DLD1 (cell line): ENCODE results near the gene IL3.

Experiments used
- in situ Hi-C: cut with HindIII; loops from 2 replicates; pipeline ENCODE4 v1.10.0; 2017; ENCODE audit warnings: low sequenced_read_pairs

IL3 gene

DNA sequence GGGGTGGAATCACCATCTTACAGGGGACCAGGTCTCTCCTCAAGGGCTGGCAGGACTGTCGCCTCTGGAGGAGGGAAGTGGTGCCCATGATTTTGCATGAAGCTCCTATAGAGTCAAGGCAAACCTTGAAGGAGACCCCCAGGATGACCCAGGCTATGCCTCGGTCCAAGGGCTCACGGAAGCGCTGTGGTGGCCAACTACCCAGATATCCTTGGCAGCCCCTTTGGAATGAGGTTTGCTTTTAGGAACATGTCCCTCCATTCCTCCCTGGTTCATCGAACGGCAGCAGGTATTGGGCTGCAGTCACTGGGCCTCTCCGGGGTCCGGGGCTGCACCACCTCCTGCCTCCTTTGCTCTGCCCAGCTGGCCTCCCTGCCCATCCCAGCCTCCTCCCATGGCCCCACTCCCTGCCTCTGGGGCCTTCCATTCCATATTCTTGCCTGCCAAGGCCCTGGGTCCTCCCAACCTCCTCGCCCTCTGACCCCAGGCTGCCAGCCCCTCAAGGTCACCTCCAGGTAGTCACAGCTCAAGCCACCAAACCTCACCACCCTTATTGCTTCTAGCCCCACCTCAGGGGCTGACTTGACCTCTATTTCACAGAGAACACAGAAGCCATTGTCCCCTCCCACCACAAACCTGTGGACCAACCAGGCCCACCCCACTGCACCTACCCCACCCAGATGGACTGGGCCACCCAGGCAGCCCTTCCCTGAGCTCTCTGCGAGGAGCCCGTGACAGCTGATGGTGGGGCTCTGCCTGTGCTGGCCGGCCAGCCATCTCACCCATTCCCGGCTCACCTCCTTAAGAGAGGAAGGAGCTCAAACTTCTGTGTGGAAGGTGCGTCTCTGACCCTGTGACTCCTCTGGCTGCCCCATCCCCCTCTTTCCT lies 3.6 kb upstream of the IL3 start:
- in situ Hi-C loops = no loop called here

GRCh38 chr5:132057498-132058255 lies 2.8 kb upstream of the IL3 start:
- in situ Hi-C loops = no loop called here

DNA sequence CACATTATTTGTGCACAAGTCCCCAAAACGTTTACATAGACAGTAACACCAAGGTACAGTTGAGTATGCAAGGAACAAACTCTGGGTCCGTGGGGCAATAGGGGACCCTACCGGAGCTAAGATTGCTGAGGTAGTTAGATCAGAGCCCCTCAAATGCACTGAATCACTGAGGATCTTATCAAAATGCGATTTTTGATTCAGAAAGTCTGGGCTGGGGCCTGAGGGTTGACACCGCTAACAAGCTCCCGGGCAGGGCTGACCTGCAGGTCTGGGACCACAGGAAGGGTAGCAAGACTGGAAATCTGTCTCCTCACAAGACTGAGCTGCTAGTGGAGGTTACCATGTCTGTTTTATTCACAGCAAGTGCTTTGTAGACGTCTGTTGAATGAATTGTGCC lies 1.8 kb upstream of the IL3 start:
- in situ Hi-C loops = no loop called here

DNA sequence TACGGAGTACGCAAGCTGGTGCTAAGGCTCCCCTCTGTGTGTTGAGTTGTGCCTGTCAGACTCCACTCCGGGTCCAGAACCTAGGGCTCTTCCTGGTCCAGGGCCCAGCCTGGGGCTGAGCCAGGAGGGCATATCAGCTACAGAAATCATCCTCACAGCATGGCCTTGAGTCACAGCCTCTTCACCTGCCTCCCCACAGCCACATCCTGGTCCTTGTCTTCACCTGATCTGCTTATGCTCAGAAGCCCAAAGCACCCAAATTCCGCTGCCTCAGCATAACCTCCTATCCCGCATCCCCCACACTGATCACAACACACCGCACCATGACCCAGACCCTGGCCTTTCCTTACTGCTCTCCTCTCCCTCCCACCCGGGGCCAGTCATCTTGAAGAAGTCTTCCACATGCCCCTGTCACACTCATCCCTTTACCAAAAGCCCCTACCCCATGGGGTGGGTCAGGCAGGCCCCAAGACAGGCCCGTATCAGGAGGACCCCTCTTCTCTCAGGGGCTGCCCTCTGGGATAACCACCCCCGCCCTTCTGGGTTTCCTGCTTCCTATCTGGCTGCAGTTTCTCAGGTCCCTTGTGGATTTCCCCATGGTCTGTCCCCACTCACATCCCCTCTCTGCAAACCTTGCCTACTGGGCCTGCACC lies 1.3 kb upstream of the IL3 start:
- in situ Hi-C loops = no loop called here

GRCh38 chr5:132059696-132060500 lies 557 bp upstream of the IL3 start:
- in situ Hi-C loops = no loop called here

DNA sequence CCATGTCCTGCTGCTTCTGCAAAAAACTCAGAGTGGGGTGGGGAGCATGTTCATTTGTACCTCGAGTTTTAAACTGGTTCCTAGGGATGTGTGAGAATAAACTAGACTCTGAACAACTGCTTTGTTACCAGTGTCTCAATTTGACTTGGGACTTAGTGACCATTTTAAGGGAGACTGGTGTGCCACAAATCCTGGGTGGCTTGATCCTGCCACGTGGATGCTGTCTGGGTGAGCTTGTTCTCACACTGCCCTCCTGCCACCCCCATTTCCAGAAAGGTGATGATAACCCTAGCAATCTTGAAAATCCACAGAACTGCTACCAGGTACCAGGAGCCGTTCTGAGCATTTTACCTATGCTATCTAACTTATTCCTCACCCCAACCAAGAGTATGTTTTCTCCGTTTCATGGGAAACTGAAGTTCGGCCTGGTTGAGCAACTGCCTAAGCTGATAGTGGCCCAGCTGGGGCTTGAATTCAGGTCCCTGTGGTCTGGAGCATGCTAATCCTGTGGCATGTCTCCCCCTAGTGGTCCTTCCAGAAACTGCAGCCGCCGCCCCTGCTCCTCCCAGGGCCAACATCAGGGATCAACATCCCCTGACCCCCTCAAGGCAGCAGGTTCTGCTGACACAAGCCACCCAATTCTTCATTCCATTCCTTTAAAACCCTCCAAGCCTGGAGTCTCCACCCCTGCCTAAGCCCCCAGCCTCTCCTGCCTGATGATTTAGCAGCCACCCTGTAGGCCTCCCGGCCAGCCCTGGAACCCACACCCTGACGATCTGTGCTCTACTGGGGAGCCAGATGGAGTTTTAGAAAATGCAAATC lies 2.8 kb downstream of the IL3 start:
- in situ Hi-C loops = no loop called here

- in situ Hi-C loops = no loop called here
Measured at GRCh38 chr5:132064140-132064539, 3.7 kb downstream of the IL3 start.

DNA sequence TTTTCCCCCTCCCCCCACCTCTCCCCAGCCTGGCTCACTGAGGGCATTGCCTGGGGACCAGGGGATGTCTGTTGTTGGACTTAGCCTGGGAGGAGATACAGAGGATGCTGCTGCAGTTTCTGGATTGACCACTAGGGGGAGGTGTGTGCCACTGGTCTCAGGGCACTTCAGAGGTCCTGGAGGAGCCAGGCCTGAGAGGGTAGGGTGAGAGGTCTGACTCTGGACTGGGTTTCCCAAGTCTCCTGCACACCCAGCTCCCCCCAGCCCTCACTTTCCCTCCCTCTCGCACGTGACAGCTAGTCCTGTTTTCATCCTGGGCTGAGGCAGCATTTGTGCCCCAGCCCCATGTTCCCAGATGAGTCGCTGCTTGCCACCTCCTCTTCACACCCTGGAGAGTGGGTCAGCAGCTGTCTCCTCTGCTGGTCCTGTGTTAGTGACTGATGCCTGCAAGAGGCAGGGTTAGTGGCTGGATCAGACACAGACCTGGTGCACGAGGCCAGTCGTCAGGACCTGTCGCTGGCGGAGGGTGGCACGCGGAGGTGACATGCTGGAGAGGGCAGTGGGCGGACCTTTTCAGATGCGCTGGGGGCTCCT lies 4.4 kb downstream of the IL3 start:
- in situ Hi-C loops = no loop called here

DNA sequence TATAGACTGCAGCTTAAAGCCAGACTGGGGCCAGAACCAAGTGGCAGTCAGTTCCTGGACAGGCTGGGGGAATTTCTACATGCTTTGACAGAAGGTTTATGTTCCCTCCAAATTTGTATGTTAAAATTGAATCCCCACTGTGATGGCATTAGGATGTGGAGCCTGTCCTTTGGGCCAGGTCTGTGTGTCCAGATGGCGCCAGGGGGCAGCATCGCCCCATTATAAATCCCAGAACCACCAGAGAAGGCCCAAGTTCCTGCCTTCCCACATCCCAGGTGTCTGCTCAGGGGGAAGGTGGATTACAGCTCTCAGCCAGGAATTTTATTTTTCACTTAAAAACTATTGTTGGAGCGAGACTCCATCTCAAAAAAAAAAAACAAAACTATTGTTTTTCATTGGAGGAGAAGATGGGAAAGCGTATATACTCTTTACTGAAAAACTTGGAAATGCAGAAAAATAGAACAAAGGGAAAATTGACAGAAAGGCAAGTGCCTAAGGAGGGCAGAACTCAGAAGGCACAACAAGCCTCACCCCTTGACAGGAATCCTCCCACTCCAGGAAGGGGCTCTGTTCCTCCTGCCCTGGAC lies 5.0 kb downstream of the IL3 start:
- in situ Hi-C loops = no loop called here

GRCh38 chr5:132065951-132066701 lies 5.7 kb downstream of the IL3 start:
- in situ Hi-C loops = no loop called here

DNA sequence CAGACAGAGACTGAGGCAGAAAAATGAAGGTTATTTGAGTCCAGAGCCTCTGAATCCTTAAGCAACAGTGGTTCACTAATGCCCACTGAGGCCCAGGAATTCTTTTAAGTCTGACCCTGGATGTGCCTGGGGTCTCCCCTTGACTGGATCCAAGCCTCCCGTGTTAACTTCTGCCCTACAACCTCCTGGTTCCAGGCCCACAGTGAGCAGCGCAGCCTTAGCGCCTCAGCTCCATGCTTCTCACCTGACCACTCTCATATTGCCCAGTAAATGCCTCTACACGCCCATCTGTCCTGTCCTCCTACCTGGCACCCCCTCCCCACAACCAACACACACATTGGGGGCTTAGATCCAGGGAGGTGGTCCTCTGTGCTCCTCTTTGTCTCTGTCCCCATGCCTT lies 6.4 kb downstream of the IL3 start:
- in situ Hi-C loops = no loop called here

- in situ Hi-C loops = no loop called here
Measured at GRCh38 chr5:132067451-132067850, 7.0 kb downstream of the IL3 start.

GRCh38 chr5:132067941-132068808 lies 7.7 kb downstream of the IL3 start:
- in situ Hi-C loops = no loop called here

- in situ Hi-C loops = no loop called here
Measured at GRCh38 chr5:132069561-132069960, 9.1 kb downstream of the IL3 start.

GRCh38 chr5:132069994-132070393 lies 9.5 kb downstream of the IL3 start:
- in situ Hi-C loops = no loop called here

DNA sequence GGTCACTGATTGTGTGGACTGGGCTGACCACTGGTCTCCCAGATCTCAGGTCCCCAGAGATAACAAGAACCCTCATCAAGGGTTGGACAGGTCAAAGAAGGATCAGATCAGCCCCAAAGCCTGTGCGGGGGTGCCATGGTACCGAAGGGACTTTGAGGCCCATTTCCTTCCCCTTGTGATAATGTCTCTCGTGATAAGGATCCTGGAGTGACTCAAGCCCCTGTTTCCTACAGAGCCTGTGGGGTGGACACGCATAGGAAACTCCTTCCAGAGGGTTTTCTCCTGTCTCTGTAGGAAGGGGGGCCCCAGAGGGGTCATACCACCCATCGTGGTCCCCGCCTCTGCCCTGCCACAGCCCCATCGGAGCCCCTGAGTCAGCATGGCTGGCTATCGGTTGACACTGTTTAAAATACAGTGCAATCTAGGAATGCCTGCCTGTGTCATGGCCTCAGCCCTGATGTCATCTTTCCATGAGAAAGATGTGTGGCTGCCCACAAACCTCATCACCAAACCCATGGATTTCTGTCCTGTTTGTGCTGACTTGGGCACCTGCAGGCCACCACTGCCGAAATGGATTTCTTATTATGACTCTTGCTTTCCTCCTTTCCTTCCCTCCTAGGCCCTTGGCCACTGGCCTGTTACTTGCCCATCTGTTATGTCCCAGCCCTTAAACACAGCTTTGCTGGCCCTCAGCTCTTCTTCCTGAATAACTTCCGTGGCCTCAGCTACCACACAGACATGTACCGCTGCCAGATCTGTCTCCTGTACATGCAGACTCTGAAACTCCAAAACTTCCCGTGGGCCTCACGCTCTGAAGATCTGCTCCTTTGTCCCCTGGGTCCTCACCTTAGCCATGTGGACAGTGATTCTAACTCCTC lies 10.2 kb downstream of the IL3 start:
- in situ Hi-C loops = no loop called here

- in situ Hi-C loops = no loop called here
Measured at GRCh38 chr5:132071338-132071707, 10.9 kb downstream of the IL3 start.
